Gastroesophageal sphincter (tissue), 4 donors: ENCODE results near the gene DHX30. TPM values are rescaled to one million over a fixed set of nuclear protein-coding genes. Genes with fewer than 3 reads are reported as not detected.

Source experiments
- ATAC-seq: fragments of 150-250 bp; one replicate; pipeline ENCODE4 v1.9.1; 2016; ENCODE audit warnings: mild to moderate bottlenecking, moderate library complexity
- H3K27ac ChIP-seq, 4 donors: fragments of 200-600 bp; sonication (generic) in 3 of 4; 1 replicate in 3 of 4; 2 replicates in 1 of 4; pipeline ENCODE4 v1.5.1; 2016 to 2019
- H3K27me3 ChIP-seq: fragments of 200-600 bp; sonication (generic); one replicate; pipeline ENCODE4 v1.5.1; 2019
- H3K36me3 ChIP-seq, 2 donors: fragments of 200-600 bp; sonication (generic); one replicate each; pipeline ENCODE4 v1.5.1; 2019; ENCODE audit warnings: control low read depth in 1 of 2
- H3K4me1 ChIP-seq, 3 donors: fragments of 200-600 bp; sonication (generic); 1 replicate in 2 of 3; 2 replicates in 1 of 3; pipeline ENCODE4 v1.5.1; 2016 to 2019; ENCODE audit warnings: control low read depth in 2 of 3
- H3K4me3 ChIP-seq, 2 donors: fragments of 200-600 bp; sonication (generic); one replicate each; pipeline ENCODE4 v1.5.1; 2019; ENCODE audit warnings: mild to moderate bottlenecking in 1 of 2, moderate library complexity in 1 of 2
- H3K9me3 ChIP-seq, 3 donors: fragments of 200-600 bp; sonication (generic); one replicate each; pipeline ENCODE4 v1.5.1; 2017 to 2019; ENCODE audit warnings: control low read depth in 2 of 3
- CTCF ChIP-seq, 4 experiments: fragments of 200-600 bp in 2 of 4; fragments of 450-650 bp in 2 of 4; sonication (generic) in 1 of 4; IDR thresholded peaks; one replicate each; pipeline ENCODE4 v1.5.1; 2017 to 2019; ENCODE audit warnings: antibody characterized with exemption in 4 of 4, mild to moderate bottlenecking in 2 of 4, moderate library complexity in 2 of 4
- EP300 ChIP-seq: sonication (generic); formaldehyde crosslinking; IDR thresholded peaks from one replicate; pipeline ENCODE4 v1.6.1; 2017; ENCODE audit warnings: antibody characterized with exemption, mild to moderate bottlenecking
- POLR2A ChIP-seq, 2 donors: fragments of 450-650 bp; IDR thresholded peaks; one replicate each; pipeline ENCODE4 v1.6.1; 2017; ENCODE audit warnings: antibody characterized with exemption in 2 of 2, mild to moderate bottlenecking in 2 of 2, moderate library complexity in 1 of 2
- POLR2AphosphoS5 ChIP-seq: sonication (generic); formaldehyde crosslinking; IDR thresholded peaks from one replicate; pipeline ENCODE4 v1.6.1; 2017; ENCODE audit warnings: antibody characterized with exemption
- WGBS, 2 donors: methylation state at CpG; one replicate each; pipeline ENCODE4 v1.1.5; 2018; ENCODE audit warnings: low coverage in 1 of 2; 5-methylcytosine and 5-hydroxymethylcytosine counted together
- total RNA-seq, 4 donors: library from RNA; depleted of rRNA; stranded (reverse); fragments of >200 nt; gene quantifications; one replicate each; pipeline ENCODE4 v1.1.0, GENCODE V29; 2016

DHX30 gene
- total RNA-seq, 4 donors from 2014 or later: 63.7 to 89.5 (median 65.4) TPM

DNA sequence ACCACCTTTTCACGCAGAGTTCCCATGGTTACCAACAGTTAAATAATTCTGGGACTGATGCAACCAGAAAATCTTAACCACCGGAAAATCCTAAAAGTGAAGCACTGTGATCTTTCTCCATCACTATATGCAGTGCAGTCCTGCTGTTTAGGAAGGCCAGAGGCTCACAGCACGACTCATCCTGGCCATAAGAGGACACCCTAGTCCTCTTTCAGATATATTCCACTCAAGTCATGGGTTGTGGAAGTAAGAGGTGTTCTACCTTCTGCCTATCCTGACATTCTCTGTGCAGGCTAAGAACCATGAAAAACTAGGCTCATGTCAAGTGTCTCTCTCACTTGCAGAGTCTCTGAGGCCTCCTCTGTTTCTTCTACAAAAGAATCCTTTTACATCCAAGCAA, 67.2 kb downstream of the DHX30 start:
- H3K9me3 ChIP-seq: no peaks in the 10 kb centered on the region
- WGBS, 2 donors: 63 to 83% methylated on average over 3 of the region's 3 CpGs

DNA sequence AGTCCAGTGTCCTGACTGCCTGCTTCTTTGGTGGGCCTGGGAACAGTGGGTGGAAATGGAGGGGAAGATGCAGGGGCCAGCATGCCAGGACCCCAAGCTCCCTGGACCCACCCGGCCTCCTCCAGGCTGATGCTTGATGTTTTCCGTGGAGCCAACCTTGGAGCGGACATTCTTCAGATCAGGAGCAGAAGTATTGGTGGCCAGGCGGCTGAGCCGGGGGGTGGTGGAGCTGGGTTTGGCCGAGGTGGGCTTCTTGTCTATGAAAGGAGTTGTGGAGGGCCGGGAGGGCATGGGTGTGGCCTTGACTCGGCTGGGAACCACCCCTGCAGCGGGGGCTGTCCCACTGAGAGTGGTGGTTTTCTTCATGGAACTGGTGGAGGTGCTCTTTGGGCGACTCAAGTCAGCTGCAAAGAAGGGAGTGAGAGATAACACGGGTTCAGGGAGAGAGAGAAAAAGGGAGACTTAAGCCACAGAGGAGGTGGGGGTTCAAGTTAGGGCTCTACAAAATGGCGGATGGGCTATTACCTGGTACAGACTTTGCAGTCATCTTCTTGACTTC, 67.8 kb downstream of the DHX30 start:
- peaks cover 4 to 100% of the 10 kb centered on the region in 2 donors for H3K36me3 ChIP-seq

More for the DNA sequence above, 67.2 kb downstream of the DHX30 start:
- ATAC-seq: no peak
- Histone ChIP-seq H3K27ac (no peak overlapping the region), H3K27me3 (no peaks in the 10 kb centered on the region), H3K4me1 (no peaks in the 10 kb centered on the region), H3K4me3 (no peak overlapping the region), H3K36me3 (peaks cover 0 to 100% of the 10 kb centered on the region in 2 donors)
- TF ChIP-seq EP300 (no peak), CTCF (IDR thresholded peaks at IDR 0.05) (no peak), POLR2A (IDR thresholded peaks at IDR 0.05) (no peak), POLR2AphosphoS5 (no peak)

DNA sequence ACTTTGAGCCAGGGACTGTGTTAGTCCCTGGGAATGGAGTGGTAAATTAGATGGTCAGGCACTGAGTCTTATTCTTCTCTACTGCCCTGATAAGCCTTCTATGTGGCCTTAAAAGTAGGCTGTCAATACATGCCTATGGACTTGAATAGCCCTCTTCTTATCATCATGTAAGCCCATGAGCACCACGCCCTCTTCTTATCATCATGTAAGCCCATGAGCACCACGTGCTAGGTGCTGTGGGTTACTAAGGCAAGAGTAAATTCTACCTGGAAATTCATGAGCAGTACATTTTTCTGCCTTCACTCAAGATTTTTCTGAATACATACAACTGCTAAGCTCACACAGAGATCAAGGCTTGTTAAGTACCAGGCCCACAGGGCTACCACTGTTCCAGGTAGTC, 68.5 kb downstream of the DHX30 start:
- TF ChIP-seq CTCF (IDR thresholded peaks at IDR 0.05) (no peak), EP300 (no peak), POLR2AphosphoS5 (no peak), POLR2A (IDR thresholded peaks at IDR 0.05) (no peak)
- Histone ChIP-seq H3K36me3 (peaks cover 4 to 100% of the 10 kb centered on the region in 2 donors), H3K9me3 (no peaks in the 10 kb centered on the region), H3K27ac (no peak overlapping the region), H3K4me3 (no peak overlapping the region), H3K27me3 (no peaks in the 10 kb centered on the region), H3K4me1 (no peaks in the 10 kb centered on the region)
- WGBS, 2 donors: 88% methylated on average over 2 of the region's 2 CpGs; no CpG with 5 or more reads in 1 of the 2 donors
- ATAC-seq: no peak

More for the DNA sequence above, 67.8 kb downstream of the DHX30 start:
- Histone ChIP-seq H3K9me3 (no peaks in the 10 kb centered on the region), H3K27ac (no peak overlapping the region), H3K27me3 (no peaks in the 10 kb centered on the region), H3K4me3 (no peak overlapping the region), H3K4me1 (no peaks in the 10 kb centered on the region)
- TF ChIP-seq EP300 (no peak), CTCF (IDR thresholded peaks at IDR 0.05) (no peak), POLR2AphosphoS5 (no peak), POLR2A (IDR thresholded peaks at IDR 0.05) (no peak)
- 80 to 81% methylated on average over 1 to 6 of the region's 12 CpGs for WGBS, 2 donors
- ATAC-seq: no peak

- no peak overlapping the region for H3K4me3 ChIP-seq
- H3K36me3 ChIP-seq: peaks cover 4 to 96% of the 10 kb centered on the region in 2 donors
- ATAC-seq: no peak
- no peak overlapping the region for H3K27ac ChIP-seq
- WGBS, 2 donors: 25 to 62% methylated on average over 1 to 4 of the region's 4 CpGs
- H3K27me3 ChIP-seq: no peaks in the 10 kb centered on the region
- H3K4me1 ChIP-seq: peaks cover 0 to 7% (median 0%) of the 10 kb centered on the region in 3 donors
- TF ChIP-seq POLR2A (IDR thresholded peaks at IDR 0.05) (no peak), EP300 (no peak), CTCF (IDR thresholded peaks at IDR 0.05) (no peak), POLR2AphosphoS5 (no peak)
- no peaks in the 10 kb centered on the region for H3K9me3 ChIP-seq
These were observed 70.0 kb downstream of the DHX30 start for GRCh38 chr3:47872916-47873315.

DNA sequence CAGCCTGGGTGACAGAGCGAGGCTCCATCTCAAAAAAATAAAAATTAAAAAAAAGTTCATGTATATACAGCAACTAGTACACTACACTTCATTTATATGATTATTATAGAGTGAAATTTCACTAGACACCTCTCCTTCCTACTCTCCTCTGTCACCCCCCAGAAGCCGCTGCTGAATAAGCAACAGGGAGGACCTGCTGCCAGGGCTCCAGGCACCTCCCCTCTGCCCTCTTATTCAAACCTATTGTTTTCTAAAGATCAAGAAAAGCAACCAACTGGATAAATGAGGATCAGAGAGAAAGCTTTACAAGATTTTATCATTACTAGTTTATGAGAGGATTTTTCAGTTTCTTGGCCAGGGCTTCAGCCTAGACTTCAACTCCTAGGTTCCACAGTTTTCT, 71.5 kb downstream of the DHX30 start:
- WGBS, 2 donors: 86 to 100% methylated on average over 2 of the region's 2 CpGs
- H3K36me3 ChIP-seq: peaks cover 4 to 81% of the 10 kb centered on the region in 2 donors
- no peaks in the 10 kb centered on the region for H3K27me3 ChIP-seq
- no peak overlapping the region for H3K27ac ChIP-seq
- TF ChIP-seq CTCF (IDR thresholded peaks at IDR 0.05) (no peak), POLR2AphosphoS5 (no peak), EP300 (no peak), POLR2A (IDR thresholded peaks at IDR 0.05) (no peak)
- no peak for ATAC-seq
- no peak overlapping the region for H3K4me3 ChIP-seq
- H3K9me3 ChIP-seq: no peaks in the 10 kb centered on the region
- H3K4me1 ChIP-seq: peaks cover 0 to 11% (median 0%) of the 10 kb centered on the region in 3 donors
